CD4-positive, alpha-beta T cell treated with Interleukin-17A for 1 hour (primary cell): ENCODE results near the gene RAET1L.
A peak's percentile ranks its signal among the peaks of the same experiment; 100 is the strongest.
"Not testable (repeated sequence)": the region's sequence is repeated elsewhere in the genome, so short reads cannot be mapped to it uniquely, and the experiment has no call there.

ENCODE experiments used
- DNase-seq: peaks from one replicate; pipeline ENCODE4 v3.0.0-alpha.2; 2020

RAET1L gene

GRCh38 chr6:150015281-150016001 is 9.9 kb downstream of the RAET1L start:
- peak; percentile 42 for DNase-seq

GRCh38 chr6:150014623-150015280 is 10.6 kb downstream of the RAET1L start:
- not testable (repeated sequence) for DNase-seq

- DNase-seq = not testable (repeated sequence)
Observed at GRCh38 chr6:150013785-150014622, 11.3 kb downstream of the RAET1L start.

- not testable (repeated sequence) for DNase-seq
Observed at GRCh38 chr6:150012846-150013784, 12.2 kb downstream of the RAET1L start.

- DNase-seq = no peak
Observed at GRCh38 chr6:150008588-150008987, 16.7 kb downstream of the RAET1L start.

- DNase-seq = peak; percentile 53
Observed at GRCh38 chr6:150006961-150007464, 18.3 kb downstream of the RAET1L start.

GRCh38 chr6:150005761-150006651 is 19.3 kb downstream of the RAET1L start:
- no peak for DNase-seq

- DNase-seq = peak; percentile 93
Observed at GRCh38 chr6:150004783-150005717, 20.3 kb downstream of the RAET1L start.

- DNase-seq = peak; percentile 82
Observed at GRCh38 chr6:150004101-150004782, 21.1 kb downstream of the RAET1L start.

- DNase-seq = not testable (repeated sequence)
Observed at GRCh38 chr6:150003599-150003998, 21.7 kb downstream of the RAET1L start.

GRCh38 chr6:150002710-150003109 is 22.6 kb downstream of the RAET1L start:
- no peak for DNase-seq

- DNase-seq = no peak
Observed at GRCh38 chr6:150001295-150002008, 23.9 kb downstream of the RAET1L start.

GRCh38 chr6:149999636-150000035 is 25.7 kb downstream of the RAET1L start:
- no peak for DNase-seq

GRCh38 chr6:149995971-149996370 is 29.4 kb downstream of the RAET1L start:
- no peak for DNase-seq

GRCh38 chr6:149995235-149995750 is 30.0 kb downstream of the RAET1L start:
- no peak for DNase-seq

GRCh38 chr6:149991838-149992237 is 33.5 kb downstream of the RAET1L start:
- DNase-seq = no peak

- peak; percentile 16 for DNase-seq
Observed at GRCh38 chr6:149991472-149991795, 33.9 kb downstream of the RAET1L start.

GRCh38 chr6:149990661-149991471 is 34.5 kb downstream of the RAET1L start:
- peak; percentile 30 for DNase-seq
